Psoas muscle (tissue), 8 donors: ENCODE results near the gene TNFRSF25. TPM values are rescaled to one million over a fixed set of nuclear protein-coding genes. Genes with fewer than 3 reads are reported as not detected.

Experiments used
- ATAC-seq, 4 donors: fragments of 200-7000 bp; cut with Tn5 transposase; one replicate each; pipeline ENCODE4 v1.9.1; 2020; ENCODE audit warnings: moderate library complexity in 3 of 4, mild to moderate bottlenecking in 2 of 4
- DNase-seq, 2 donors: peaks; one replicate each; pipeline ENCODE4 v3.0.0-alpha.2; 2020
- H3K27ac ChIP-seq: fragments of 200-600 bp; one replicate; pipeline ENCODE4 v1.8.0; 2022
- H3K27me3 ChIP-seq, 3 donors: fragments of 200-600 bp in 1 of 3; one replicate each; pipeline versions ENCODE4 v1.6.1 to v1.8.0; 2013 to 2022; ENCODE audit warnings: low read length in 2 of 3, mild to moderate bottlenecking in 2 of 3, moderate library complexity in 1 of 3; ENCODE audit not compliant: insufficient read depth in 3 of 3
- H3K36me3 ChIP-seq, 2 donors: fragments of 200-600 bp in 1 of 2; one replicate each; pipeline versions ENCODE4 v1.6.1 to v1.8.0; 2013 to 2022; ENCODE audit warnings: low read depth in 1 of 2, mild to moderate bottlenecking in 1 of 2, moderate library complexity in 1 of 2; ENCODE audit not compliant: insufficient read depth in 1 of 2
- H3K4me1 ChIP-seq: fragments of 200-600 bp; one replicate; pipeline ENCODE4 v1.8.0; 2022
- H3K4me3 ChIP-seq: fragments of 200-600 bp; one replicate; pipeline ENCODE4 v1.8.0; 2022; ENCODE audit warnings: mild to moderate bottlenecking
- H3K9me3 ChIP-seq: fragments of 200-600 bp; one replicate; pipeline ENCODE4 v1.8.0; 2022
- WGBS, 3 donors: extraction: QIAGEN DNeasy Blood & Tissue Kit; methylation state at CpG; one replicate each; pipeline versions ENCODE4 v1.1.6 to v1.1.7; 2013; 5-methylcytosine and 5-hydroxymethylcytosine counted together
- intact Hi-C, 2 donors: fragments of 100-400 bp; cut with DNase I; formaldehyde crosslinking; loops; one replicate each; pipeline versions ENCODE4 v1.11.0 to v1.14.2; 2022
- polyA plus RNA-seq, 3 donors: library from polyadenylated mRNA; stranded (reverse); fragments of 200-250 nt; gene quantifications; one replicate each; pipeline ENCODE4 v1.2.3, GENCODE V29; 2013
- total RNA-seq, 4 donors: library from RNA; stranded (reverse); fragmentation: NEBNext Ultra II Directional in 2 of 4; extraction: Animal tissue kit (Norgen Biotek cat#: 25700) in 2 of 4; gene quantifications; one replicate each; pipeline versions ENCODE4 v1.2.1 to v1.2.4, GENCODE V29; 2021 to 2023
- TF ChIP-seq, protein P1 (sequence below): fragments of 200-600 bp; IDR thresholded peaks from one replicate; pipeline ENCODE4 v1.8.0; 2022; ENCODE audit warnings: antibody characterized with exemption
- donor health status: healthy with polysubstance abuse.
- donor health status: DM: no; HTN: no; CAD: no; lungs with moderate emphysema.
- donor health status: Bipolar disorder and iron deficiency.
- donor health status: healthy.
- donor health status: DM: yes; HTN: yes; CAD: no.
- donor health status: DM: no; HTN: no; CAD: no.
- donor health status: DM: no; HTN: no; CAD: no.
- donor health status: DM: yes; HTN: yes; CAD: no.

The TNFRSF25 gene
- total and polyA plus RNA-seq, 7 donors: 1.5 to 2.7 (median 1.9) TPM

- TF ChIP-seq, protein P1, sequence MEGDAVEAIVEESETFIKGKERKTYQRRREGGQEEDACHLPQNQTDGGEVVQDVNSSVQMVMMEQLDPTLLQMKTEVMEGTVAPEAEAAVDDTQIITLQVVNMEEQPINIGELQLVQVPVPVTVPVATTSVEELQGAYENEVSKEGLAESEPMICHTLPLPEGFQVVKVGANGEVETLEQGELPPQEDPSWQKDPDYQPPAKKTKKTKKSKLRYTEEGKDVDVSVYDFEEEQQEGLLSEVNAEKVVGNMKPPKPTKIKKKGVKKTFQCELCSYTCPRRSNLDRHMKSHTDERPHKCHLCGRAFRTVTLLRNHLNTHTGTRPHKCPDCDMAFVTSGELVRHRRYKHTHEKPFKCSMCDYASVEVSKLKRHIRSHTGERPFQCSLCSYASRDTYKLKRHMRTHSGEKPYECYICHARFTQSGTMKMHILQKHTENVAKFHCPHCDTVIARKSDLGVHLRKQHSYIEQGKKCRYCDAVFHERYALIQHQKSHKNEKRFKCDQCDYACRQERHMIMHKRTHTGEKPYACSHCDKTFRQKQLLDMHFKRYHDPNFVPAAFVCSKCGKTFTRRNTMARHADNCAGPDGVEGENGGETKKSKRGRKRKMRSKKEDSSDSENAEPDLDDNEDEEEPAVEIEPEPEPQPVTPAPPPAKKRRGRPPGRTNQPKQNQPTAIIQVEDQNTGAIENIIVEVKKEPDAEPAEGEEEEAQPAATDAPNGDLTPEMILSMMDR: no peak
- H3K4me1 ChIP-seq: peaks cover 7% of the 10 kb centered on the region
- intact Hi-C loops: no loop called here
These were observed 25.1 kb upstream of the TNFRSF25 start for GRCh38 chr1:6491081-6491449.

DNA sequence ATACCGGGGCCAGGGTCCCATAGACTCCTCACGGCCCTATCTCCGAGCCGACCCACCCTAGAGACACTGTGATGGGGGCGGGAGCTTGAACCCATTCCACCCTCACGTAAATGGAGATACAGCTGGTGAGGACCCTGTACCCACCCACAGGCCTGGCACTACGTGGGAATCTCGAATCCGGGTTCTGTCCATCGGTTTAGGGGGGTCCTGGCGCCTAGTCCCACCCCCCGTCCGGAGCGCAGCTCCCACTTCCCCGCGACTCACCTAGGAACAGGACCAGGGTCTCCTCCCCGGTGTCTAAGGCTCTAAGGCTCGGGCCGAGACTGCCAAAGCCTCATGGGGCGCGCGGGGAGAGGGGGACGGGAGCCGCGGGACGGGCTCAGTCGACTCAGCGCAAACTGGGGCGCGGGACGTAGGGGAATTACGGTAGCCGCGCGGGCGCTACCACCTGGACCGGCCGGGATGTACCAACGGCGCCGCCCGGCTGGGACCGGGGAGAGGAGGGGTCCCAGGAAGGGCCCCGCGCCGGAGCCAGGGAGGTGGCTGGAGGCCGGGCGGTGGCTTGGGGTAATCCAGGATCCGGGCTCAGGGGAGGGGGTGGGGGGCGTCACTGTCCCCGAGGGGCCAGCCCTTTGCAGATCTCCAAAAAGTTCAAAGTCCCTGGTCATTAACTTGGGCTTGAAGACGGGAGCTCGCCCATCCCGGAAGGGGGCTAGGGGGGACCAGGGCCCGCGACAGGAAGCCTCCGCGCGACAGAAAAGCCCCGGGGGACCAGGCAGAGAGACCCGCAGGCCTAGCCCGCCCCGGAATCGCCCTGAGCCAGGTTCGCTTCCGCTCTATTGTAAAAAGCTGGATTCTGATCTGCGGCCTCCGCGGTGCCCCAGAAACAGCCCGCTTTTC, 24.5 kb upstream of the TNFRSF25 start:
- TF ChIP-seq, protein P1: no peak
- intact Hi-C loops: no loop called here
- ATAC-seq: peak; percentile 41 to 70 (median 58)
- Histone ChIP-seq H3K9me3 (no peaks in the 10 kb centered on the region), H3K27me3 (peaks cover 0 to 21% (median 2%) of the 10 kb centered on the region in 3 donors), H3K4me3 (peak overlapping the region; percentile 64), H3K27ac (peak overlapping the region; percentile 53), H3K36me3 (no peaks in the 10 kb centered on the region), H3K4me1 (peaks cover 7% of the 10 kb centered on the region)
- 2 to 6% (median 3%) methylated on average over 60 to 70 of the region's 70 CpGs for WGBS, 3 donors
- DNase-seq: peak in 1 of 2 donors; percentile 54

More at GRCh38 chr1:6491081-6491449, 25.1 kb upstream of the TNFRSF25 start:
- Histone ChIP-seq H3K36me3 (no peaks in the 10 kb centered on the region), H3K9me3 (no peaks in the 10 kb centered on the region), H3K27me3 (peaks cover 0 to 18% (median 0%) of the 10 kb centered on the region in 3 donors), H3K27ac (peak overlapping the region; percentile 53), H3K4me3 (peak overlapping the region; percentile 64)
- no peak for ATAC-seq
- WGBS, 3 donors: 55 to 69% (median 62%) methylated on average over 6 of the region's 6 CpGs
- no peak for DNase-seq

DNA sequence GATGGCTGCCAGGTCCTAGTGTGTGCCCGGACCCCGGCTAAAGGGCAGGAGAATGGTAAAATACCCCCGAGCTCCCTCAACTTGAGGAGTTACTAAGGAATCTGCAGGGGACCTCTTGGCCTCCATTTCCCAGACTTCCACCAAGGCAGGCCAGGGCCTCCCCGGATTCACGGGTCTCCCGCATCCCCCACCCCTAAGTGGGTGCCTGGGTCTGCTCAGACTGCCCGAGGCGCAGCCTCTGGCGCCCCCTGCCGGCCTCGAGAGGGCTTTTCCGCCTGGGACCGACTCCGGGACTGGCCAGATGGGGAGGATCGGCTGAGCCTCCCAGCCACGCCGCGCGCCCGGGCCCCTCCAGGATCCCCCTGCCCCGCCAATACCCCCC, 23.8 kb upstream of the TNFRSF25 start:
- intact Hi-C loops: loop anchor here in 1 of 2 donors (5.0 kb wide), 1 partner anchor 158 kb away; no protein-coding TSS in a partner anchor
- Histone ChIP-seq H3K36me3 (no peaks in the 10 kb centered on the region), H3K27me3 (peaks cover 0 to 27% (median 4%) of the 10 kb centered on the region in 3 donors), H3K4me3 (peak overlapping the region; percentile 64), H3K9me3 (no peaks in the 10 kb centered on the region), H3K4me1 (peaks cover 7% of the 10 kb centered on the region), H3K27ac (no peak overlapping the region)
- ATAC-seq (peak; percentile 61 to 79 (median 70)), DNase-seq (peak; percentile 70 to 80)
- TF ChIP-seq, protein P1: peak; percentile 78
- WGBS, 3 donors: 14 to 15% (median 14%) methylated on average over 20 to 21 of the region's 21 CpGs

GRCh38 chr1:6489383-6489765, 23.4 kb upstream of the TNFRSF25 start:
- H3K36me3 ChIP-seq: no peaks in the 10 kb centered on the region
- TF ChIP-seq, protein P1: no peak
- H3K4me1 ChIP-seq: peaks cover 7% of the 10 kb centered on the region
- H3K4me3 ChIP-seq: no peak overlapping the region
- intact Hi-C loops: loop anchor here in 1 of 2 donors (5.0 kb wide), 1 partner anchor 158 kb away; no protein-coding TSS in a partner anchor
- DNase-seq: no peak
- H3K27me3 ChIP-seq: peaks cover 0 to 29% (median 4%) of the 10 kb centered on the region in 3 donors
- H3K27ac ChIP-seq: no peak overlapping the region
- ATAC-seq: no peak
- WGBS, 3 donors: 74 to 83% (median 76%) methylated on average over 9 of the region's 9 CpGs
- no peaks in the 10 kb centered on the region for H3K9me3 ChIP-seq
